ENCODE data around the gene RNF220. TPM values are rescaled to one million over a fixed set of nuclear protein-coding genes. Genes with fewer than 3 reads are reported as not detected.

Gene RNF220
- total RNA-seq, 2 donors from 2014 or later: 85.4 to 124 TPM

DNA sequence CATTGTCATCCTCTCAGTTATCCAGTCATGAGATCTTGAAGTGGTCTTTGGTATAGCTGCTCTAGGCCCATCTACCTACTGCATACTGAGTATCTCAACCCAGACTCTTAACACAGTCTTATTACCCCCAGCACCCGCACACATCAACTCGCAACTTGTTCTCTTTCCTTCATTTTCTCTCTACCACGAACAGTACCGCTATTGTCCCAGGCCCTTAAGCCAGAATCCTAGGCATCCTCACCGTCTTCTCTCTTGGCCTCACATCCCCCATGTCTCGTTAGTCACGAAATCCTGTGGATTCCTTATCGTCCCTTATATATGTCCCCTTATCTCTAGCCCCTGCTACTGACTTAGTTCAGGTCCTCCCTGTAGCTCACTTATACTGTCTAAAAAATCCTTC, 142.8 kb downstream of the RNF220 start:
- H3K9me3 ChIP-seq: no peaks in the 10 kb centered on the region
- H3K27ac ChIP-seq: no peak overlapping the region
- ATAC-seq (no peak), DNase-seq (no peak)
- intact Hi-C loops (cut with DNase I): no loop called here
- TF ChIP-seq, protein P1, sequence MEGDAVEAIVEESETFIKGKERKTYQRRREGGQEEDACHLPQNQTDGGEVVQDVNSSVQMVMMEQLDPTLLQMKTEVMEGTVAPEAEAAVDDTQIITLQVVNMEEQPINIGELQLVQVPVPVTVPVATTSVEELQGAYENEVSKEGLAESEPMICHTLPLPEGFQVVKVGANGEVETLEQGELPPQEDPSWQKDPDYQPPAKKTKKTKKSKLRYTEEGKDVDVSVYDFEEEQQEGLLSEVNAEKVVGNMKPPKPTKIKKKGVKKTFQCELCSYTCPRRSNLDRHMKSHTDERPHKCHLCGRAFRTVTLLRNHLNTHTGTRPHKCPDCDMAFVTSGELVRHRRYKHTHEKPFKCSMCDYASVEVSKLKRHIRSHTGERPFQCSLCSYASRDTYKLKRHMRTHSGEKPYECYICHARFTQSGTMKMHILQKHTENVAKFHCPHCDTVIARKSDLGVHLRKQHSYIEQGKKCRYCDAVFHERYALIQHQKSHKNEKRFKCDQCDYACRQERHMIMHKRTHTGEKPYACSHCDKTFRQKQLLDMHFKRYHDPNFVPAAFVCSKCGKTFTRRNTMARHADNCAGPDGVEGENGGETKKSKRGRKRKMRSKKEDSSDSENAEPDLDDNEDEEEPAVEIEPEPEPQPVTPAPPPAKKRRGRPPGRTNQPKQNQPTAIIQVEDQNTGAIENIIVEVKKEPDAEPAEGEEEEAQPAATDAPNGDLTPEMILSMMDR (IDR thresholded peaks at IDR 0.05): no peak
- TF ChIP-seq POLR2A (IDR thresholded peaks at IDR 0.05): no peak
- H3K4me3 ChIP-seq: no peak overlapping the region
- no peaks in the 10 kb centered on the region for H3K27me3 ChIP-seq
- no peaks in the 10 kb centered on the region for H3K36me3 ChIP-seq (replicated peaks in 1 of 2; ENCODE audit: insufficient read depth in 1 of 2, low read depth in 2 of 2)
- WGBS, 2 donors: 70 to 76% methylated on average over 8 of the region's 8 CpGs
- H3K4me1 ChIP-seq: no peaks in the 10 kb centered on the region

DNA sequence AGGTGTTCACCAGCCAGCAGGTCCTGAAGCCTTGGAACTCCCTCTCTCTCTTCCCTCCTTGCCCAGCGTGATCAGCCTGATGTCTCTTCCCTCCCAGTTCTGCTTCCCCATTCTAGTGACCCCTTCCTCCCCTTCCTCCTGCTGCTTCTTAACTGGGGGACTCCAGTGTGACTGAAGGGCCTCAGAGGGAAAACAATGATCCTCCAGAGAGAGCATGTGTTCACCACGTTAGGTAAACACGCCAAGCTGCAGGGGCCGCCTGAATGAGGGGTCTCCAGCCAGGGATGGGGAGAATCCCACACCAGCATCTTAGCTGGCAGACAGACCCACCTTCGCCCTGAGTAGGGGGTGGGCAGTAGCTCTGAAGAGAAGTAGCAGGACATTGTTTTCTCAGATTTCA, 144.5 kb downstream of the RNF220 start:
- intact Hi-C loops (cut with DNase I): no loop called here
- no peak for ATAC-seq
- Histone ChIP-seq H3K4me1 (no peaks in the 10 kb centered on the region), H3K27me3 (no peaks in the 10 kb centered on the region), H3K36me3 (replicated peaks in 1 of 2; ENCODE audit: insufficient read depth in 1 of 2, low read depth in 2 of 2) (no peaks in the 10 kb centered on the region), H3K4me3 (no peak overlapping the region), H3K27ac (no peak overlapping the region), H3K9me3 (no peaks in the 10 kb centered on the region)
- TF ChIP-seq, protein P1 (IDR thresholded peaks at IDR 0.05): no peak
- TF ChIP-seq POLR2A (IDR thresholded peaks at IDR 0.05): no peak
- DNase-seq: no peak
- 55 to 57% methylated on average over 5 of the region's 5 CpGs for WGBS, 2 donors

DNA sequence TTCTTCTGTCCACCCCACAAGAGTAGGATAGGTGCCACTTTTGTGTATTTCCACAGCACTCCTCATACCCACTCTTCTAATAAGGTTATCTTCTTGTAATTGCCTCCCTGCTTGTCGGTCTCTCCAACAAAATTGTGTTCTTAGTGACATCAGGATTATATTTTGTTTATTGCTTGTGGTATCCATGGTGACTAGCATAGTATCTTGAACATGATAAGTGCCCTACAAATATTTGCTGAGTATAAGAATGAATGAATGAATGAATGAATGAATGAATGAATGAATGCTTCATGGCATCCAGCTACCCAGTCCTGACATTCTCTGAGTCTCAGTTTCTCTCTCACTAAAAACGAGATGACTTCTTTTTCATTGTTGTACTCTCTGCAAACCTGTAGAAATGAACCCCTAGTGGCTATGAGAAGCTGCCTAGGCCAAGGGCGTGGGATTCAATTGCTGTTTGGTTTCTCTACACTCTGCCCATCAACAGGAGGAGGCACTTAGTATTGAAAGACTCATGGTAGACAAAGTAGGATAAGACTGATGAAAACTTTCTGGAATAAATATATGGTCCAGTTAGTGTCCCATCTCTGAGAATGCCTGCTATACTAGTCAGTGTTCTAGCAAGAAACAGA, 148.2 kb downstream of the RNF220 start:
- H3K4me1 ChIP-seq: no peaks in the 10 kb centered on the region
- H3K27me3 ChIP-seq: no peaks in the 10 kb centered on the region
- TF ChIP-seq, protein P1 (IDR thresholded peaks at IDR 0.05): no peak
- TF ChIP-seq POLR2A (IDR thresholded peaks at IDR 0.05): no peak
- no peak for DNase-seq
- no peak overlapping the region for H3K4me3 ChIP-seq
- no peaks in the 10 kb centered on the region for H3K36me3 ChIP-seq (replicated peaks in 1 of 2; ENCODE audit: insufficient read depth in 1 of 2, low read depth in 2 of 2)
- intact Hi-C loops (cut with DNase I): no loop called here
- ATAC-seq: no peak
- 27 to 36% methylated on average over 3 of the region's 3 CpGs for WGBS, 2 donors
- no peaks in the 10 kb centered on the region for H3K9me3 ChIP-seq
- H3K27ac ChIP-seq: no peak overlapping the region

DNA sequence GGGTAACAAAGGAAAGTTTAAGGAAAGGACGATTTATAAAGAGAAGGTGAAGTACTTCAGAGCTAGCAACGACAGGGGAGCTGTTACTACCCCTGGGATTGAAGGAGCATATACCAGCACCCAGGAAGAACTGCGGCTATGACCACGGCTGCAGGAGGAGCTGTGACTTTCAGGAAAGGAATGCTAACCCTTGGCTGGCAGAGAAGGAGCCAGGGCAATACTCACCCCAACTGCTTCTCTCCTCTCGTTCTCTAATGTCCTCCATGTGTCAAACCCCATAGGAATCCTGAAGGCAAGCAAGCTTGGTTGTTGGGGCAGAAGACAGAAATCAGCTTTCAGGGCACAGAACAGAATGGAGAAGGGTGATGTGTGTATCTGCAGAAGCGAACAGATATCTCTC, 148.7 kb downstream of the RNF220 start:
- no peak overlapping the region for H3K4me3 ChIP-seq
- H3K36me3 ChIP-seq (replicated peaks in 1 of 2; ENCODE audit: insufficient read depth in 1 of 2, low read depth in 2 of 2): no peaks in the 10 kb centered on the region
- H3K4me1 ChIP-seq: no peaks in the 10 kb centered on the region
- no peak overlapping the region for H3K27ac ChIP-seq
- no peaks in the 10 kb centered on the region for H3K27me3 ChIP-seq
- 61 to 68% methylated on average over 6 of the region's 6 CpGs for WGBS, 2 donors
- no peak for ATAC-seq
- TF ChIP-seq, protein P1 (IDR thresholded peaks at IDR 0.05): no peak
- TF ChIP-seq POLR2A (IDR thresholded peaks at IDR 0.05): no peak
- DNase-seq: no peak
- intact Hi-C loops (cut with DNase I): no loop called here
- H3K9me3 ChIP-seq: no peaks in the 10 kb centered on the region

DNA sequence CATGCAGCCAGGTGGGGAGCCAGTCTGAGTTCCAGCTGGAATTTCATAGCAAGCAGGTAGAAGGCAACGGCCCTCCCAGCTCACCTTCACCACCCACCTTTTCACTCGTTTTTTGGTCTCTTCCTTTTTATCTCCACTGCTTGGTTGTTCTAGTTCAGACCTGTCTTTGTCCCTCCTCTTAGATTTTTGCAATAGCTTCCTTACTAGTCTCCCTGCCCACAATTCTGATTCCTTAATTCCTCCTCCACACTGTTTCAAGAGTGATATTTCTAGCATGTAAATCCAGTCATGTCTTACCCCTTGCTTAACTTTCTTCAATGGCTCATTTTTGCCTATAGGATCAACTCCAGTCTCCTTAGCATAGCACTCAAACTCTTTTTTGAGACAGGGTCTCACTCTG, 149.7 kb downstream of the RNF220 start:
- Histone ChIP-seq H3K27me3 (no peaks in the 10 kb centered on the region), H3K4me1 (no peaks in the 10 kb centered on the region), H3K4me3 (no peak overlapping the region), H3K36me3 (replicated peaks in 1 of 2; ENCODE audit: insufficient read depth in 1 of 2, low read depth in 2 of 2) (no peaks in the 10 kb centered on the region), H3K27ac (no peak overlapping the region), H3K9me3 (no peaks in the 10 kb centered on the region)
- DNase-seq (no peak), ATAC-seq (no peak)
- TF ChIP-seq, protein P1 (IDR thresholded peaks at IDR 0.05): no peak
- TF ChIP-seq POLR2A (IDR thresholded peaks at IDR 0.05): no peak
- intact Hi-C loops (cut with DNase I): no loop called here
- WGBS, 2 donors: 23 to 28% methylated on average over 2 of the region's 2 CpGs

Measured in body of pancreas (tissue), 4 donors.